ENCODE results near the gene KISS1R. TPM values are rescaled to one million over a fixed set of nuclear protein-coding genes. Genes with fewer than 3 reads are reported as not detected.

KISS1R gene
- total RNA-seq (under 1 TPM in 1 of 2 donors, not detected in 1; 0.23 TPM), polyA plus RNA-seq (ENCODE audit: insufficient read length in 6 of 6) (under 1 TPM in 2 of 6 donors, not detected in 4; 0.11 to 0.15 TPM)
- long read RNA-seq, donor 1: 0 reads
- long read RNA-seq, donor 2: 0 reads
- long read RNA-seq, donor 3: 0 reads
- long read RNA-seq, donor 4: 0 reads
- long read RNA-seq, donor 5: 0 reads
- long read RNA-seq, donor 6: 0 reads
- long read RNA-seq, donor 7: 0 reads
- long read RNA-seq, donor 8: 0 reads
- long read RNA-seq, donor 9: 0 reads
- long read RNA-seq, donor 10: 0 reads
- long read RNA-seq, donor 11: 0 reads
- long read RNA-seq, donor 12: 0 reads

DNA sequence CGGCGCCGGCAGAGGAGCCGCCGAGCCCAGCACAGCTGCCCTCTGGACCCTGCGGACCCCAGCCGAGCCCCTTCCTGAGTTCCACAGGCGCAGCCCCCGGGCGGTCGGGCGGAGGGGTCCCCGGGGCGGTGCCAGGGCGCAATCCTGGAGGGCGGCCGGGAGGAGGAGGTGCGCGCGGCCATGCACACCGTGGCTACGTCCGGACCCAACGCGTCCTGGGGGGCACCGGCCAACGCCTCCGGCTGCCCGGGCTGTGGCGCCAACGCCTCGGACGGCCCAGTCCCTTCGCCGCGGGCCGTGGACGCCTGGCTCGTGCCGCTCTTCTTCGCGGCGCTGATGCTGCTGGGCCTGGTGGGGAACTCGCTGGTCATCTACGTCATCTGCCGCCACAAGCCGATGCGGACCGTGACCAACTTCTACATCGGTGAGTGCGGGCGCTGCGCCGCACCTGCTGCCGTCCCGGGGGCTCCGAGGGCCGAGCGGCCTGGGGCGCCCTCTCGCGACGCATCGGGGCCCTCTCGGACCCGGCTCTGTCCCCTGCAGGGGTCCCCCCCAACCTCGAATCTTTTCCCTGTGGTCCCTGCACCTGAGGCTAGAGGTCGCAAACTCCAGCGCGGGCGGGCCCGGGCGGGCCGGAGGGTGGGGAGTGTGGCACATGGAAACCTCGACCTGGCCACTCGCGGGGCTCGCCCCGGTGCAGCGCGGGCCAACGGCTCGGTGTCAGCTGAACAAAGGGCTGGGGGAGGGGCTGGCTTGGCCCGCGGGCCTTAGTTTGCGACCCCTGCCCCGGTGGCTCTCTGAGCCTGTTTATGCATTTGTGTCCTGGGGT lies at the start of gene KISS1R:
TSS of gene KISS1R (plus strand) at position 11 of the 829 bp plus-strand sequence. CDS start at position 181, 170 bp downstream.
- Histone ChIP-seq H3K4me3 (peak within 1 kb of the TSS in 1 of 2 donors; percentile 12), H3K36me3 (no peaks in the 10 kb centered on the region), H3K4me1 (peaks cover 17 to 78% of the 10 kb centered on the region in 2 donors), H3K9me3 (no peaks in the 10 kb centered on the region), H3K27me3 (peaks cover 45 to 56% of the 10 kb centered on the region in 2 donors), H3K27ac (no peak within 1 kb of the TSS)
- TF ChIP-seq, protein P1, sequence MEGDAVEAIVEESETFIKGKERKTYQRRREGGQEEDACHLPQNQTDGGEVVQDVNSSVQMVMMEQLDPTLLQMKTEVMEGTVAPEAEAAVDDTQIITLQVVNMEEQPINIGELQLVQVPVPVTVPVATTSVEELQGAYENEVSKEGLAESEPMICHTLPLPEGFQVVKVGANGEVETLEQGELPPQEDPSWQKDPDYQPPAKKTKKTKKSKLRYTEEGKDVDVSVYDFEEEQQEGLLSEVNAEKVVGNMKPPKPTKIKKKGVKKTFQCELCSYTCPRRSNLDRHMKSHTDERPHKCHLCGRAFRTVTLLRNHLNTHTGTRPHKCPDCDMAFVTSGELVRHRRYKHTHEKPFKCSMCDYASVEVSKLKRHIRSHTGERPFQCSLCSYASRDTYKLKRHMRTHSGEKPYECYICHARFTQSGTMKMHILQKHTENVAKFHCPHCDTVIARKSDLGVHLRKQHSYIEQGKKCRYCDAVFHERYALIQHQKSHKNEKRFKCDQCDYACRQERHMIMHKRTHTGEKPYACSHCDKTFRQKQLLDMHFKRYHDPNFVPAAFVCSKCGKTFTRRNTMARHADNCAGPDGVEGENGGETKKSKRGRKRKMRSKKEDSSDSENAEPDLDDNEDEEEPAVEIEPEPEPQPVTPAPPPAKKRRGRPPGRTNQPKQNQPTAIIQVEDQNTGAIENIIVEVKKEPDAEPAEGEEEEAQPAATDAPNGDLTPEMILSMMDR (IDR thresholded peaks at IDR 0.05): peak; percentile 36 to 46
- DNase-seq: peak in 2 of 4 donors; percentile 45 to 90
- intact Hi-C loops (cut with DNase I): loop anchor here in 1 of 2 donors (5.0 kb wide), 2 partner anchors 60 to 150 kb away; partner anchors contain the start of gene CFD
- peak; percentile 32 for ATAC-seq

DNA sequence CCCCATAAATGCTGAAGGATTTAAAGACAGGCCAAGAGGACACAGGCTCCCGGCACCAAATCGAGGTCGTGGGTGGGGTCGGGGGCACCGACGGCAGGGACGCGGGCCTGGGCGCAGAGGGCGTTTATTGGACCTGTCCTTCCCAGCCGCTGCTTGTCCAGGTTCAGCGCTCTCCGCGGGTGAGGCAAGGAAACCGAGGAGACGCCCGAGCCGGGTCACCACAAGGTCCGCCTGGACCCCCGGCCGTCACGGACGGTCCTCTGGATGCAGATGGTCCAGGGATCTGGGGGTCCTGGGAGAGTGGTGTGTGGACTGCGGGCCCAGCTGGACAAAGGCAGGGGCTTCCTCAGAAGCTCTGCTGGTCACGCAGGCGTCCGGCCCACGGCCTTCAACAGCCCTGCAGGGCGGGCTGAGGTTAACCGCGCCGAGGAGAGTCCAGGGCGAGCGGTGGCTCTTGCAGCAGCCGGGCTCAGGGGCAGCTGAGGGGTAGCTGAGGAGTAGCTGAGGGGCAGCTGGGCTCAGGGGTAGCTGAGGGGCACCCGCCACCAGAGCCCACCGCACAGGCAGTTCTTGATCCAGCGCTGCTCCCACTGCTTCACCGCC lies 49.2 kb upstream of the KISS1R start:
- no peaks in the 10 kb centered on the region for H3K9me3 ChIP-seq
- TF ChIP-seq, protein P1 (IDR thresholded peaks at IDR 0.05): no peak
- H3K4me1 ChIP-seq: peaks cover 0 to 39% of the 10 kb centered on the region in 2 donors
- peaks cover 0 to 42% of the 10 kb centered on the region in 2 donors for H3K36me3 ChIP-seq
- H3K4me3 ChIP-seq: no peak overlapping the region
- H3K27me3 ChIP-seq: no peaks in the 10 kb centered on the region
- ATAC-seq (no peak), DNase-seq (no peak)
- intact Hi-C loops (cut with DNase I): no loop called here
- H3K27ac ChIP-seq: no peak overlapping the region

DNA sequence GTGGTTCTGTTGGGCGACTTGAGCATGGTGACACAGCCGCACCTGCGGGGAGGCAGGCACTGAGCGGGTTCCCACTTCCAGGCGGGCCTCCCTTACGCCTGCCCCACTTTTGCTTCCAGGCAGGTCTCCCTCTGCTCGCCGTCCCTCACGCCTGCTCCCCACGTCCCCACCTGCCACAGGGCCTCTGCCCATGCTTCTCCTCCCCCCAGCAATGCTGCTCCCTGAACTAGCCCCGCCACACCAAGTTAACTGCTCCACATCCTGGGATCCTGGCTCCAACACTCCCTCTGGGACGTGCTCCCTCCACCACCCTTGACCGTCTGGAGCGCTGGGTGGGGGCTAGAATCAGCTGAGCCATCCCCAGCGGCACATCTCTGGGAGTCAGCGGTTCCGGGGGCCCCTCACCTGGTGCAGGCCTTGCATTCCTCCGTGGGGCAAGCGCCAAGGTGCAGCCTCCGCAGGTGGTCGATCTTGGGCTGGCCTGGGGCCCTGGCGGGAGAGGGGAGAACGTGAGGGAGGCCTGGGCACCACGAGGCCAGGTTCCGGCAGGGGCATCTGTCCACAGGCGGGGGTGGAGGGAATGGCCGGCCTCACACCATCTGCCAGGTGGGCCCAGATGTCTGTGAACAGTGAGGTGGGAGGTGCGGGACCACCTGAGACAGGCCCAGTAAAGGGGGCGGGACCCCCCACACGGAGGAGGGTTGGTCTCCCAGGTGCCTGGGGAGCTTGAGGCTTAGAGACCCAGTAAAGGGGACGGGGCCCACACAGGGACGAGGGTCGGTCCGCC lies 48.5 kb upstream of the KISS1R start:
- TF ChIP-seq, protein P1 (IDR thresholded peaks at IDR 0.05): no peak
- no peaks in the 10 kb centered on the region for H3K9me3 ChIP-seq
- intact Hi-C loops (cut with DNase I): no loop called here
- H3K36me3 ChIP-seq: peaks cover 0 to 46% of the 10 kb centered on the region in 2 donors
- no peaks in the 10 kb centered on the region for H3K27me3 ChIP-seq
- peak overlapping the region in 1 of 2 donors; percentile 78 for H3K27ac ChIP-seq
- no peak overlapping the region for H3K4me3 ChIP-seq
- no peak for ATAC-seq
- no peak for DNase-seq
- peaks cover 0 to 32% of the 10 kb centered on the region in 2 donors for H3K4me1 ChIP-seq

DNA sequence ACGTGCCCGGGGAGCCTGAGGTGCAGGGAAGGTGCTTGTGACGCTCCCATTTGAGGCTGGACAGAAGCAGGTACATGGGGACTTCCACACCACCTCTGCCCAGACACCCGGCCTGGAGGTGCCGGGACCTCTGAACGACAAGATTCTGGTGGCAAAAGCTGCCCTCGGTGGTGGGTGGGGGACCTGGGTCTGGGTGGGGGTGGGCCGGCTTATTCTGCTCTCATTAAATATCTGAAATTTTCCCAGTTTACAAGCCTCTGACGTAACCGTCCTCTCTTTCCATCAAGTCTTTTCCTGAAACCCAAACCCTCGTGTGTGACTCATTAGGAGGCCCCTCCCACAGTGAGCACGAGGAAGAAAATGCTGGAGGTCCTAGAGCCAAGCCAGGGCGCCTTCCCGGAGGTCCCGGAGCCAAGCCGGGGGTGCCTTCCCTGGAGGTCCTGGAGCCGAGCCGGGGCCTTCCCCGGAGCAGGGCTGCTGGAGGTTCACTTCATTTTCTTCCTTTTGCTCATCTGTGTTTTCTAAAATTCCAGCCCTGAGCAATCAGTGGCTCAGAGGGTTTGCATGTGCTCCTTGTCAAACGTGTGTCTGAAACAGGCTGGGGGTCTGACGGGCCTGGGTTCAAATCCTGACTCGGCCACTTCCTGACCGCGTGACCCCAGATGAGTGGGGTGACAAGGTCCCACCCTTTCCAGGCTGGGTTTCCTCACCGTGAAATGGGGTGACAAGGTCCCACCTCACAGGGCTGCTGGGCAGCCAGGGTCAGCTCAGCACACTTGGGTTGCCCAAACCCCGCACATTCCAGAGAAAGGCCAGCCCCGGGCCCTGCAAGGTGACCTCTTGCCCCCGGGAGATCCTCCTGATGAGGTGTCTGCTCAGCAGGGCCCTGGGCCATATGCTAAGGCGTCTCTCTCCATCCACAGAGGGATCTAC lies 47.6 kb upstream of the KISS1R start:
- H3K27me3 ChIP-seq: no peaks in the 10 kb centered on the region
- no peaks in the 10 kb centered on the region for H3K9me3 ChIP-seq
- ATAC-seq (peak; percentile 63), DNase-seq (peak in 3 of 4 donors; percentile 80 to 91 (median 83))
- TF ChIP-seq, protein P1 (IDR thresholded peaks at IDR 0.05): no peak
- peaks cover 0 to 55% of the 10 kb centered on the region in 2 donors for H3K36me3 ChIP-seq
- H3K27ac ChIP-seq: peak overlapping the region; percentile 37 to 78
- intact Hi-C loops (cut with DNase I): no loop called here
- no peak overlapping the region for H3K4me3 ChIP-seq
- peaks cover 0 to 25% of the 10 kb centered on the region in 2 donors for H3K4me1 ChIP-seq

Measured in left lung (tissue), 14 donors.